Astrocyte of the cerebellum (primary cell): ENCODE measurements around the gene PDE11A.

Experiments
- DNase-seq: peaks from one replicate; pipeline ENCODE4 v3.0.0-alpha.2; 2011; ENCODE audit warnings: low read depth
- H3K4me3 ChIP-seq: 2 replicates; pipeline ENCODE4 v1.5.1; 2011; ENCODE audit warnings: mild to moderate bottlenecking, low read depth, low read length, moderate library complexity
- in situ Hi-C: cut with HindIII; loops from 2 replicates; pipeline ENCODE4 v1.10.0; 2017; ENCODE audit warnings: low sequenced_read_pairs
- TF ChIP-seq, protein P1 (sequence below): IDR thresholded peaks from 2 replicates; pipeline ENCODE4 v1.5.1; 2012; ENCODE audit warnings: low read length, low read depth, moderate library complexity, mild to moderate bottlenecking; ENCODE audit errors: missing control alignments

Gene PDE11A

DNA sequence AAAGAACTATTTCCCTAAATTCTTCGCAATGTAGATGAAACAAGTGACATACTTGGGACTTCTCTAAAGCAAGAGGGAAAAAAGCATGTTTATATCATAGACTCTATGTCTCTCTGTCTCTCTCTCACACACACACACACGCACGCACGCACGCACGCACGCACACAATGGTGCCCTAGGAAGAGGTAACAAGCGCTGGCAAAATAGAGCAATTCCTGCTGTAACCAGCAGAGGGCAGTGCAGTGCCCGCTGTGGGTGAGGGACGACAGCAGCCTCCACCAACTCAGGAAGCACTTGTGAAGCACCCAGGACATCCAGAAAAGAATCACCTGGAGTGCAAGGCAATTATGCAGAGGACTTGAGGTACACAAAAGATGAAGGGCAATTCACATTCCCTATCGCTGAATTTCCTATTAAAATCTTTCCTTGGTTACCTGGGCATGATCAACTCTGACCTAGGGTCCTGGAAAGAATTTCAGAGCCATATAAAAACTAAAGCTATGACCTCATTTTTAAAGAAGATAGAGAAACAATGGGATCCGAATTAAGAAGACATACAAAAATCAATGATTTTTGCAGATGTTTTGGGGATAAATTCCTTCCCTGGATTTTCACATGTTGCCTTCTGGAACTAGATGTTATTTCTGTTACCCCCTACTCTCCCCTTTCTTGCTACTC lies 166.4 kb downstream of the PDE11A start:
- H3K4me3 ChIP-seq: no peak overlapping the region
- TF ChIP-seq, protein P1, sequence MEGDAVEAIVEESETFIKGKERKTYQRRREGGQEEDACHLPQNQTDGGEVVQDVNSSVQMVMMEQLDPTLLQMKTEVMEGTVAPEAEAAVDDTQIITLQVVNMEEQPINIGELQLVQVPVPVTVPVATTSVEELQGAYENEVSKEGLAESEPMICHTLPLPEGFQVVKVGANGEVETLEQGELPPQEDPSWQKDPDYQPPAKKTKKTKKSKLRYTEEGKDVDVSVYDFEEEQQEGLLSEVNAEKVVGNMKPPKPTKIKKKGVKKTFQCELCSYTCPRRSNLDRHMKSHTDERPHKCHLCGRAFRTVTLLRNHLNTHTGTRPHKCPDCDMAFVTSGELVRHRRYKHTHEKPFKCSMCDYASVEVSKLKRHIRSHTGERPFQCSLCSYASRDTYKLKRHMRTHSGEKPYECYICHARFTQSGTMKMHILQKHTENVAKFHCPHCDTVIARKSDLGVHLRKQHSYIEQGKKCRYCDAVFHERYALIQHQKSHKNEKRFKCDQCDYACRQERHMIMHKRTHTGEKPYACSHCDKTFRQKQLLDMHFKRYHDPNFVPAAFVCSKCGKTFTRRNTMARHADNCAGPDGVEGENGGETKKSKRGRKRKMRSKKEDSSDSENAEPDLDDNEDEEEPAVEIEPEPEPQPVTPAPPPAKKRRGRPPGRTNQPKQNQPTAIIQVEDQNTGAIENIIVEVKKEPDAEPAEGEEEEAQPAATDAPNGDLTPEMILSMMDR: peak; percentile 92
- in situ Hi-C loops: no loop called here
- DNase-seq: peak; percentile 20

- in situ Hi-C loops: no loop called here
- no peak for DNase-seq
- no peak overlapping the region for H3K4me3 ChIP-seq
- TF ChIP-seq, protein P1: no peak
Measured at GRCh38 chr2:177905640-177906039, 166.9 kb downstream of the PDE11A start.

DNA sequence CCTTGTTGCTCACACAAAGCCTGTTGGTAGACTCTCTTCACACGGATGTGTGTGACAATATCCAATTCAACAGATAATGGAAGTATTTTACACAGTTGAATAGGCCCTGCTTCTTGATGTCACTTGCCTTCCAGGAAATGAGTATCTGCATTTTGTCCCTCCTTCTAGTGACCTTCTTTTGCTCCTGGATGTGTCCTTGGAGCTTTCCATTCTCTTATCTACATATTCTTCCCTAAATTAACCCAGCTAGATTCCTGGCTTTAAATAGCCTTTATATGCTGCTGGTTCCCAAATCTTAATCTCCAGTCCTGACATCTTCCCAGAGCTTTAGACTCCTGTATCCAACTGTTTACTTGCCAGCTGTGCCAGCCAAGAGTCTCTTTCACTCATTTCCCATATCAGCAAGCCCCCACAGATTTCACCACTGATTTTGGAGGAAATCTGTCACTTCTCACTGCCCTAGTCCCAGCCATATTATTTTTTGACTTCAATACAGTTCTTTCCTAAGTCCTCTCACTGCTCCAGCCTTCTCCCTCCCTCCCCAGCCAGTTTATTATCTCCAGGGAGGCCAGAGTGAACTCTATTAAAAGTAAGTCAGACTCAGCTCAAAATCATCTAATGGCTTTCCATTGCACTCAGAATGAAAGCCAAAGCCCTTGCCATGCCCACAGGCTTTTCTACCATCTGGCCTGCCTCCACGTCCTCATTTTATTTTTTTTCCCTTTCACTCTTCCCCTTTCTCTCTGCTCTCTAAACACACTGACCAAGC lies 170.0 kb downstream of the PDE11A start:
- H3K4me3 ChIP-seq: no peak overlapping the region
- TF ChIP-seq, protein P1: no peak
- DNase-seq: no peak
- in situ Hi-C loops: no loop called here

- TF ChIP-seq, protein P1: no peak
- no peak for DNase-seq
- H3K4me3 ChIP-seq: no peak overlapping the region
- in situ Hi-C loops: no loop called here
Measured at GRCh38 chr2:177900082-177900481, 172.5 kb downstream of the PDE11A start.

- no peak for DNase-seq
- in situ Hi-C loops: no loop called here
- TF ChIP-seq, protein P1: no peak
- no peak overlapping the region for H3K4me3 ChIP-seq
Measured at GRCh38 chr2:177897278-177897677, 175.3 kb downstream of the PDE11A start.

GRCh38 chr2:177896587-177896986 lies 176.0 kb downstream of the PDE11A start:
- DNase-seq: no peak
- in situ Hi-C loops: no loop called here
- TF ChIP-seq, protein P1: no peak
- H3K4me3 ChIP-seq: no peak overlapping the region
